Heart left ventricle (tissue), 13 donors: ENCODE results near the gene ZNF253.

Experiments used
- CTCF ChIP-seq, 12 donors: fragments of 200-600 bp; sonication (generic) in 4 of 12; IDR thresholded peaks; one replicate each; pipeline versions ENCODE4 v1.5.0 to v1.8.0; 2018 to 2022; ENCODE audit warnings: antibody characterized with exemption in 12 of 12, mild to moderate bottlenecking in 5 of 12
- POLR2A ChIP-seq, 2 donors: fragments of 450-650 bp; IDR thresholded peaks; one replicate each; pipeline ENCODE4 v1.6.1; 2017; ENCODE audit warnings: antibody characterized with exemption in 2 of 2, mild to moderate bottlenecking in 2 of 2, moderate library complexity in 2 of 2
- donor health status: ischemic (EF 13 %, LVEDD 7.1; RV severe dilation, severe dysfunction).
- donor health status: DM: no; HTN: yes; CAD: no.
- donor health status: DM: no; HTN: no; CAD: no.
- donor health status: ischemic (EF 25% LVEDD 6.9; RV normal size, moderate dysfunction).
- donor health status: ischemic (EF 25% LVEDD 5.7; RV mildly dilated, moderate dysfunction).
- donor health status: ischemic (EF 35%, LVEDD 5.7; RV mildly dilated, moderate dysfunction).
- donor health status: nonischemic (EF 11% LVEDD 7.7; RV severe dilation, severe dysfunction).
- donor health status: DM: yes; HTN: yes; CAD: no.
- donor health status: PGD.
- donor health status: ischemic (EF 29% LVEDD 5.4; RV normal size, mild dysfunction).
- donor health status: nonischemic (EF 23%, LVEDD 6.1; RV moderate dilation, normal function).

- TF ChIP-seq POLR2A (IDR thresholded peaks at IDR 0.05), result no peak
- no peak for TF ChIP-seq CTCF (IDR thresholded peaks at IDR 0.05)
Observed at GRCh38 chr19:19943848-19944582, 78.3 kb downstream of the ZNF253 start.
